ENCODE measurements around the gene CACTIN. TPM values are rescaled to one million over a fixed set of nuclear protein-coding genes. Genes with fewer than 3 reads are reported as not detected.

The CACTIN gene
- total and polyA plus RNA-seq, 2 experiments from 2014 or later: 6.9 to 29.1 TPM

- no peaks in the 10 kb centered on the region for H3K79me2 ChIP-seq (ENCODE audit: insufficient read depth)
- H3K9me2 ChIP-seq (ENCODE audit: insufficient read depth): no peaks in the 10 kb centered on the region
- no peaks in the 10 kb centered on the region for H3K27me3 ChIP-seq (replicated peaks; ENCODE audit: insufficient read depth)
- in situ Hi-C loops (cut with MboI): loop anchor here (25.0 kb wide), 1 partner anchor 299 kb away; no protein-coding TSS in a partner anchor
- no peak for DNase-seq
- H3K4me1 ChIP-seq (ENCODE audit: insufficient read depth): no peaks in the 10 kb centered on the region
- H3F3A ChIP-seq (ENCODE audit: insufficient read depth): no peaks in the 10 kb centered on the region; the same call in 1 of the 2 replicates
- H3K36me3 ChIP-seq (ENCODE audit: low read depth): no peaks in the 10 kb centered on the region
- no peaks in the 10 kb centered on the region for H3K9me3 ChIP-seq (ENCODE audit: low read depth)
- WGBS, 2 experiments (ENCODE audit: low coverage in 1 of 2, low lambda C conversion rate in 2 of 2, missing lambda C conversion rate in 2 of 2): 83 to 85% methylated on average over 34 to 39 of the region's 41 CpGs
- no peak overlapping the region for H3K9ac ChIP-seq
- no peak overlapping the region for H2AFZ ChIP-seq
- no peaks in the 10 kb centered on the region for H4K20me1 ChIP-seq (ENCODE audit: insufficient read depth)
- no peak overlapping the region for H3K4me3 ChIP-seq
- TF ChIP-seq EZH2phosphoT487 (IDR thresholded peaks at IDR 0.05; ENCODE audit: insufficient read depth, low read depth) (no peak), EZH2 (IDR thresholded peaks at IDR 0.05; ENCODE audit: insufficient read depth, poor library complexity, severe bottlenecking) (no peak)
- no peak overlapping the region for H3K4me2 ChIP-seq (ENCODE audit: unreplicated experiment)
- H3K27ac ChIP-seq: no peak overlapping the region
These were observed 15.6 kb downstream of the CACTIN start for GRCh38 chr19:3610745-3611717.

- H3K4me2 ChIP-seq (ENCODE audit: unreplicated experiment): no peak overlapping the region
- no peak for TF ChIP-seq EZH2phosphoT487 (IDR thresholded peaks at IDR 0.05; ENCODE audit: insufficient read depth, low read depth)
- no peak for TF ChIP-seq EZH2 (IDR thresholded peaks at IDR 0.05; ENCODE audit: insufficient read depth, poor library complexity, severe bottlenecking)
- no peak overlapping the region for H3K9ac ChIP-seq
- in situ Hi-C loops (cut with MboI): loop anchor here (25.0 kb wide), 1 partner anchor 298 kb away; no protein-coding TSS in a partner anchor
- H3K36me3 ChIP-seq (ENCODE audit: low read depth): no peaks in the 10 kb centered on the region
- H2AFZ ChIP-seq: no peak overlapping the region
- no peaks in the 10 kb centered on the region for H4K20me1 ChIP-seq (ENCODE audit: insufficient read depth)
- DNase-seq: peak; percentile 36
- H3K4me1 ChIP-seq (ENCODE audit: insufficient read depth): no peaks in the 10 kb centered on the region
- no peaks in the 10 kb centered on the region; the same call in 1 of the 2 replicates for H3F3A ChIP-seq (ENCODE audit: insufficient read depth)
- no peaks in the 10 kb centered on the region for H3K9me2 ChIP-seq (ENCODE audit: insufficient read depth)
- no peak overlapping the region for H3K4me3 ChIP-seq
- 68 to 72% methylated on average over 24 of the region's 24 CpGs for WGBS, 2 experiments (ENCODE audit: low coverage in 1 of 2, low lambda C conversion rate in 2 of 2, missing lambda C conversion rate in 2 of 2)
- no peaks in the 10 kb centered on the region for H3K79me2 ChIP-seq (ENCODE audit: insufficient read depth)
- no peaks in the 10 kb centered on the region for H3K27me3 ChIP-seq (replicated peaks; ENCODE audit: insufficient read depth)
- no peaks in the 10 kb centered on the region for H3K9me3 ChIP-seq (ENCODE audit: low read depth)
- H3K27ac ChIP-seq: no peak overlapping the region
These were observed 16.5 kb downstream of the CACTIN start for GRCh38 chr19:3609779-3610719.

- no peak overlapping the region for H3K4me3 ChIP-seq
- no peak overlapping the region for H3K4me2 ChIP-seq (ENCODE audit: unreplicated experiment)
- H3F3A ChIP-seq (ENCODE audit: insufficient read depth): no peaks in the 10 kb centered on the region; the same call in 1 of the 2 replicates
- H2AFZ ChIP-seq: no peak overlapping the region
- no peaks in the 10 kb centered on the region for H3K36me3 ChIP-seq (ENCODE audit: low read depth)
- no peak overlapping the region for H3K27ac ChIP-seq
- 75 to 87% methylated on average over 13 to 21 of the region's 21 CpGs for WGBS, 2 experiments (ENCODE audit: low coverage in 1 of 2, low lambda C conversion rate in 2 of 2, missing lambda C conversion rate in 2 of 2)
- H3K9me3 ChIP-seq (ENCODE audit: low read depth): no peaks in the 10 kb centered on the region
- H3K79me2 ChIP-seq (ENCODE audit: insufficient read depth): no peaks in the 10 kb centered on the region
- DNase-seq: no peak
- no peaks in the 10 kb centered on the region for H4K20me1 ChIP-seq (ENCODE audit: insufficient read depth)
- no peaks in the 10 kb centered on the region for H3K9me2 ChIP-seq (ENCODE audit: insufficient read depth)
- in situ Hi-C loops (cut with MboI): loop anchor here (25.0 kb wide), 1 partner anchor 297 kb away; no protein-coding TSS in a partner anchor
- H3K27me3 ChIP-seq (replicated peaks; ENCODE audit: insufficient read depth): no peaks in the 10 kb centered on the region
- TF ChIP-seq EZH2 (IDR thresholded peaks at IDR 0.05; ENCODE audit: insufficient read depth, poor library complexity, severe bottlenecking) (no peak), EZH2phosphoT487 (IDR thresholded peaks at IDR 0.05; ENCODE audit: insufficient read depth, low read depth) (no peak)
- no peaks in the 10 kb centered on the region for H3K4me1 ChIP-seq (ENCODE audit: insufficient read depth)
- H3K9ac ChIP-seq: no peak overlapping the region
These were observed 17.8 kb downstream of the CACTIN start for GRCh38 chr19:3608750-3609322.

All from GM23248 (cell line).